OCI-LY7 (cell line): Measurements from ENCODE around the gene MIEF1. TPM values are rescaled to one million over a fixed set of nuclear protein-coding genes. Genes with fewer than 3 reads are reported as not detected.
A peak's percentile ranks its signal among the peaks of the same experiment; 100 is the strongest.

Source experiments
- BruUV-seq: library from RNA; stranded (reverse); fragments of 400-500 nt; replicated peaks from 2 replicates; lab custom pipeline; 2021; lab: Mats Ljungman, UMichigan
- CTCF ChIA-PET: fragments of 300-600 bp; sonication (Branson Sonifier 250); formaldehyde crosslinking; loops from one replicate; lab custom pipeline; 2022; ENCODE audit warnings: antibody characterized with exemption; ENCODE audit not compliant: unreplicated experiment; lab: Charles Lee
- POLR2A ChIA-PET: fragments of 300-600 bp; sonication (Branson Sonifier 250); formaldehyde crosslinking; loops from one replicate; lab custom pipeline; 2022; ENCODE audit warnings: antibody characterized with exemption; lab: Charles Lee
- DNase-seq: peaks from one replicate; pipeline ENCODE4 v3.0.0-alpha.2; 2015; ENCODE audit warnings: low spot score
- H2AFZ ChIP-seq: fragments of 200-600 bp; sonication (generic), shearing (Covaris generic); 2 replicates; pipeline ENCODE4 v1.6.1; 2014; ENCODE audit warnings: mild to moderate bottlenecking, antibody characterized with exemption, low read length, moderate library complexity
- H3K27ac ChIP-seq: fragments of 200-600 bp; sonication (generic); 2 replicates; pipeline ENCODE4 v1.5.1; 2014; ENCODE audit warnings: mixed run types, low read depth, mild to moderate bottlenecking, moderate library complexity, low read length, inconsistent platforms; ENCODE audit not compliant: poor library complexity, severe bottlenecking
- H3K36me3 ChIP-seq: fragments of 200-600 bp; sonication (generic); 2 replicates; pipeline ENCODE4 v1.6.1; 2014; ENCODE audit warnings: mild to moderate bottlenecking, antibody characterized with exemption, low read length, moderate library complexity, mixed read lengths; ENCODE audit not compliant: insufficient read depth
- H3K4me1 ChIP-seq: fragments of 200-600 bp; sonication (generic); 2 replicates; pipeline ENCODE4 v1.5.1; 2014; ENCODE audit warnings: mild to moderate bottlenecking, low read length; ENCODE audit not compliant: insufficient read depth, poor library complexity, severe bottlenecking
- H3K4me2 ChIP-seq: fragments of 200-600 bp; sonication (generic); 2 replicates; pipeline ENCODE4 v1.6.1; 2014; ENCODE audit warnings: mild to moderate bottlenecking, low read length
- H3K4me3 ChIP-seq: fragments of 200-600 bp; sonication (generic); 2 replicates; pipeline ENCODE4 v1.5.1; 2014; ENCODE audit warnings: mild to moderate bottlenecking, low read depth, low read length; ENCODE audit not compliant: poor library complexity, severe bottlenecking
- H3K79me2 ChIP-seq: fragments of 200-600 bp; sonication (generic); 2 replicates; pipeline ENCODE4 v1.6.1; 2016; ENCODE audit warnings: low read depth, mild to moderate bottlenecking, low read length, moderate library complexity, mixed read lengths; ENCODE audit not compliant: insufficient read depth
- H3K9me2 ChIP-seq: fragments of 200-600 bp; sonication (generic); 2 replicates; pipeline ENCODE4 v1.6.1; 2016; ENCODE audit warnings: mild to moderate bottlenecking, low read length, mixed read lengths; ENCODE audit not compliant: insufficient read depth
- H3K9me3 ChIP-seq: fragments of 200-600 bp; sonication (generic); 2 replicates; pipeline ENCODE4 v1.6.1; 2014; ENCODE audit warnings: mild to moderate bottlenecking, mixed run types, low read length, mixed read lengths
- H4K20me1 ChIP-seq: fragments of 200-600 bp; sonication (generic); 2 replicates; pipeline ENCODE4 v1.6.1; 2014; ENCODE audit warnings: mild to moderate bottlenecking, antibody characterized with exemption, low read length, moderate library complexity, mixed read lengths; ENCODE audit not compliant: insufficient read depth
- EZH2phosphoT487 ChIP-seq: fragments of 200-600 bp; sonication (generic); IDR thresholded peaks from 2 replicates; pipeline ENCODE4 v1.6.1; 2018; ENCODE audit warnings: low read depth, borderline replicate concordance, mild to moderate bottlenecking, mixed run types, antibody characterized with exemption, low read length, moderate library complexity, mixed read lengths
- intact Hi-C: fragments of 100-400 bp; cut with micrococcal nuclease; formaldehyde crosslinking; loops from one replicate; pipeline ENCODE4 v1.10.0; 2022; ENCODE audit not compliant: unreplicated experiment
- total RNA-seq, 2 experiments: library from RNA; depleted of rRNA in 1 of 2; stranded (reverse); fragments of >200 nt in 1 of 2; shearing (Covaris generic) in 1 of 2; gene quantifications; 2 replicates each; pipeline ENCODE4 v1.2.3, GENCODE V29; 2014 to 2022
- TF ChIP-seq, protein P1 (sequence below): fragments of 200-600 bp; sonication (generic); conservative IDR thresholded peaks from 2 replicates; pipeline ENCODE4 v1.5.1; 2014; ENCODE audit warnings: mild to moderate bottlenecking, antibody characterized with exemption, low read length, moderate library complexity, mixed read lengths

The MIEF1 gene
- total RNA-seq, 2 experiments from 2014 or later = 32.5 to 55.0 TPM

DNA sequence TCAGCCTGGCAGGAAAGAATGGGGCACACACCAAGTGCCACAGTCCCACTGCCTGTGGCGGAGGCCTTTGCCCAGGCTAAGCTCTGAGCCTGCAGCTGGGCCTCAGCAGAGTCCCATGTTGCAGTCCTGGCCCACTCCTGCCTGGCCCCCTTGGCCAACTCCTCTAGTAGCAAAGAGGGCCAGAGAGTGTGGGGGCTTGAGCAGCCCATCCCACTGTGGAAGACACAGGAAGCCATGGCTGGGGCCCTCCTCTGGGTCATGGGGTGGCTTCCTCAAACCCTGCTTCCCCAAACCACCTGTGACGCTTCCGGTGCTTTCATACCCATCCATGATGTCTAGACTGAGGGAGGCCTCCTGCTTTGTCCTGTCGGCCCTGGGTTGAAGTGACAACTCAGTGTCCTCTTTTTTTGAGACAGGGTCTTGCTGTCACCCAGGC is 24.7 kb downstream of the MIEF1 start:
- Histone ChIP-seq H3K9me2 (no peaks in the 10 kb centered on the region), H3K4me3 (peak overlapping the region; percentile 97), H3K9me3 (no peaks in the 10 kb centered on the region), H3K4me2 (peak overlapping the region; percentile 81), H2AFZ (no peak overlapping the region), H3K36me3 (peaks cover 84% of the 10 kb centered on the region), H4K20me1 (peaks cover 18% of the 10 kb centered on the region; the same call in 1 of the 2 replicates), H3K79me2 (peaks cover 45% of the 10 kb centered on the region), H3K27ac (peak overlapping the region; percentile 95), H3K4me1 (peaks cover 92% of the 10 kb centered on the region)
- intact Hi-C loops = loop anchor here (5.0 kb wide), 3 partner anchors 129 to 374 kb away; partner anchors contain the start of genes CBX7 and TAB1
- BruUV-seq = no TSS peak
- POLR2A ChIA-PET = interaction anchor here (0.6 to 1.6 kb wide), 2 partner anchors 25 to 924 kb away, joined by 3 to 8 read pairs; partner anchors contain the start of gene MIEF1
- DNase-seq = peak; percentile 85
- CTCF ChIA-PET = interaction anchor here (3.2 kb wide), 1 partner anchor 30 kb away, joined by 17 read pairs; no protein-coding TSS in a partner anchor
- TF ChIP-seq, protein P1, sequence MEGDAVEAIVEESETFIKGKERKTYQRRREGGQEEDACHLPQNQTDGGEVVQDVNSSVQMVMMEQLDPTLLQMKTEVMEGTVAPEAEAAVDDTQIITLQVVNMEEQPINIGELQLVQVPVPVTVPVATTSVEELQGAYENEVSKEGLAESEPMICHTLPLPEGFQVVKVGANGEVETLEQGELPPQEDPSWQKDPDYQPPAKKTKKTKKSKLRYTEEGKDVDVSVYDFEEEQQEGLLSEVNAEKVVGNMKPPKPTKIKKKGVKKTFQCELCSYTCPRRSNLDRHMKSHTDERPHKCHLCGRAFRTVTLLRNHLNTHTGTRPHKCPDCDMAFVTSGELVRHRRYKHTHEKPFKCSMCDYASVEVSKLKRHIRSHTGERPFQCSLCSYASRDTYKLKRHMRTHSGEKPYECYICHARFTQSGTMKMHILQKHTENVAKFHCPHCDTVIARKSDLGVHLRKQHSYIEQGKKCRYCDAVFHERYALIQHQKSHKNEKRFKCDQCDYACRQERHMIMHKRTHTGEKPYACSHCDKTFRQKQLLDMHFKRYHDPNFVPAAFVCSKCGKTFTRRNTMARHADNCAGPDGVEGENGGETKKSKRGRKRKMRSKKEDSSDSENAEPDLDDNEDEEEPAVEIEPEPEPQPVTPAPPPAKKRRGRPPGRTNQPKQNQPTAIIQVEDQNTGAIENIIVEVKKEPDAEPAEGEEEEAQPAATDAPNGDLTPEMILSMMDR = no peak
- no peak for TF ChIP-seq EZH2phosphoT487

DNA sequence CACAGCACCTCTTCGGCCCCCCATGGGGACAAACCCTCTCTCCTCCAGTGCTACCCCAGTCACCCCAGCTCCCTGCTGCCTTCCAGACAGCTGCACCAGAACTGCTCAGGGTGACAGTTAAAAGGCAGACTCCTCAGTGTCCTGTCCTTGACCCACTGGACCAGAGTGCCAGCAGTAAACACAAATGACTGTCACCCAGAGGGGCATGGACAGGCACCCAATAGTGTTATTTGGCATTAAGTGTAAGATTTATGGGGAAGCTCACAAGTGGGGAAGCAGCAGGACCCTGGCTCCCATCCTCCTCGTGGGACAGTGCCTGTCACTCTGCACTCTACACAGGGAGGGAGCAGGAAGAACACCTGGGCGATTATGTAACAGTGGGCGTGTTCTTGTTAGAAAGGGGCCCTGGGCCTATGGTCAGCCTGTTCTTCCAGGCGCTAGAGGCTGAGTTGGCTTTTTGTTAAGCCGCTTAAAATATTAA is 25.4 kb downstream of the MIEF1 start:
- no peaks in the 10 kb centered on the region for H3K9me2 ChIP-seq
- intact Hi-C loops = loop anchor here (5.0 kb wide), 3 partner anchors 130 to 375 kb away; partner anchors contain the start of genes CBX7 and TAB1
- H4K20me1 ChIP-seq = peaks cover 11% of the 10 kb centered on the region; the same call in 1 of the 2 replicates
- peak overlapping the region; percentile 81 for H3K4me2 ChIP-seq
- peaks cover 44% of the 10 kb centered on the region for H3K79me2 ChIP-seq
- TF ChIP-seq, protein P1 = no peak
- no peak for TF ChIP-seq EZH2phosphoT487
- H3K9me3 ChIP-seq = no peaks in the 10 kb centered on the region
- H3K4me1 ChIP-seq = peaks cover 91% of the 10 kb centered on the region
- no TSS peak for BruUV-seq
- ChIA-PET POLR2A (interaction anchor here (1.5 to 1.6 kb wide), 2 partner anchors 26 to 80 kb away, joined by 4 to 8 read pairs; partner anchors contain the start of gene MIEF1), CTCF (interaction anchor here (3.2 kb wide), 1 partner anchor 31 kb away, joined by 17 read pairs; no protein-coding TSS in a partner anchor)
- H3K27ac ChIP-seq = peak overlapping the region; percentile 95
- no peak overlapping the region for H2AFZ ChIP-seq
- H3K4me3 ChIP-seq = peak overlapping the region; percentile 97
- DNase-seq = peak; percentile 77
- peaks cover 77% of the 10 kb centered on the region for H3K36me3 ChIP-seq
